ENCODE data around the gene UBR4.

Gene UBR4

DNA sequence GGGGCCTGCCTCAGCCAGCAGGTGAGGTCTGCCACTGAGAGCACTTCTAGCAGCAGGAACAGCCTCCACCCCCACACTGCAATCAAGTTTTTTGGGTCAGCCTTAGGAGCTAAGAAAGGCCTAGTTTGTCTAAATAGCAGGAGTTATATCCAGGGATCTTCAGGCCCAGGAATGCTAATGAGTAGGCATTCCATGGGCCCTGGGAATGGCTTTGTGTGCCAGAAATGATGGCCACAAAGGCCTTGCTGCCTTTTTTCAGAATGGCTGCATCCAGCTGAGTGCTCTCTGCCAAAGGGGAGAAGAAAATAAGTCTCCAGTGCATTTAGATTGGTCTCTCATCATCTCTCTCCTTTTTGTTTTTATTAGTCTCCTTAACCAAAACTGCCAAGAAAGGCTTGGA is 44.4 kb upstream of the UBR4 start:
- TF ChIP-seq, protein P1, sequence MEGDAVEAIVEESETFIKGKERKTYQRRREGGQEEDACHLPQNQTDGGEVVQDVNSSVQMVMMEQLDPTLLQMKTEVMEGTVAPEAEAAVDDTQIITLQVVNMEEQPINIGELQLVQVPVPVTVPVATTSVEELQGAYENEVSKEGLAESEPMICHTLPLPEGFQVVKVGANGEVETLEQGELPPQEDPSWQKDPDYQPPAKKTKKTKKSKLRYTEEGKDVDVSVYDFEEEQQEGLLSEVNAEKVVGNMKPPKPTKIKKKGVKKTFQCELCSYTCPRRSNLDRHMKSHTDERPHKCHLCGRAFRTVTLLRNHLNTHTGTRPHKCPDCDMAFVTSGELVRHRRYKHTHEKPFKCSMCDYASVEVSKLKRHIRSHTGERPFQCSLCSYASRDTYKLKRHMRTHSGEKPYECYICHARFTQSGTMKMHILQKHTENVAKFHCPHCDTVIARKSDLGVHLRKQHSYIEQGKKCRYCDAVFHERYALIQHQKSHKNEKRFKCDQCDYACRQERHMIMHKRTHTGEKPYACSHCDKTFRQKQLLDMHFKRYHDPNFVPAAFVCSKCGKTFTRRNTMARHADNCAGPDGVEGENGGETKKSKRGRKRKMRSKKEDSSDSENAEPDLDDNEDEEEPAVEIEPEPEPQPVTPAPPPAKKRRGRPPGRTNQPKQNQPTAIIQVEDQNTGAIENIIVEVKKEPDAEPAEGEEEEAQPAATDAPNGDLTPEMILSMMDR (IDR thresholded peaks at IDR 0.05): no peak
- Histone ChIP-seq H3K36me3 (ENCODE audit: control insufficient read depth, insufficient read depth, low read length) (no peaks in the 10 kb centered on the region), H3K9me3 (ENCODE audit: control insufficient read depth, low read length) (no peaks in the 10 kb centered on the region)

GRCh38 chr1:19251305-19252196 is 41.5 kb upstream of the UBR4 start, which contains the start of the genes EMC1 and MRTO4:
EMC1 (minus strand) TSS chr1:19251524; CDS start chr1:19251509, 15 bp downstream.
MRTO4 (plus strand) TSS chr1:19251805; CDS start chr1:19251836, 31 bp downstream.
- Histone ChIP-seq H3K4me1 (peaks cover 9% of the 10 kb centered on the region), H3K4me3 (ENCODE audit: low read depth, low read length) (peak within 1 kb of the TSS; percentile 76), H3K36me3 (ENCODE audit: control insufficient read depth, insufficient read depth, low read length) (no peaks in the 10 kb centered on the region), H2AFZ (peak within 1 kb of the TSS; percentile 94), H3K9ac (peak within 1 kb of the TSS; percentile 12), H3K4me2 (ENCODE audit: low read length) (peak within 1 kb of the TSS; percentile 59), H3K79me2 (peaks cover 15% of the 10 kb centered on the region), H3K27ac (peak within 1 kb of the TSS; percentile 88), H3K9me3 (ENCODE audit: control insufficient read depth, low read length) (no peaks in the 10 kb centered on the region), H3K27me3 (ENCODE audit: control insufficient read depth, insufficient read depth, low read length) (no peaks in the 10 kb centered on the region)
- TF ChIP-seq, protein P1 (IDR thresholded peaks at IDR 0.05): no peak

More for the DNA sequence above, 44.4 kb upstream of the UBR4 start:
- Histone ChIP-seq H2AFZ (no peak overlapping the region), H3K79me2 (peaks cover 15% of the 10 kb centered on the region), H3K4me2 (ENCODE audit: low read length) (no peak overlapping the region), H3K4me1 (peaks cover 13% of the 10 kb centered on the region), H3K27me3 (ENCODE audit: control insufficient read depth, insufficient read depth, low read length) (no peaks in the 10 kb centered on the region), H3K9ac (no peak overlapping the region), H3K27ac (no peak overlapping the region), H3K4me3 (ENCODE audit: low read depth, low read length) (no peak overlapping the region)

DNA sequence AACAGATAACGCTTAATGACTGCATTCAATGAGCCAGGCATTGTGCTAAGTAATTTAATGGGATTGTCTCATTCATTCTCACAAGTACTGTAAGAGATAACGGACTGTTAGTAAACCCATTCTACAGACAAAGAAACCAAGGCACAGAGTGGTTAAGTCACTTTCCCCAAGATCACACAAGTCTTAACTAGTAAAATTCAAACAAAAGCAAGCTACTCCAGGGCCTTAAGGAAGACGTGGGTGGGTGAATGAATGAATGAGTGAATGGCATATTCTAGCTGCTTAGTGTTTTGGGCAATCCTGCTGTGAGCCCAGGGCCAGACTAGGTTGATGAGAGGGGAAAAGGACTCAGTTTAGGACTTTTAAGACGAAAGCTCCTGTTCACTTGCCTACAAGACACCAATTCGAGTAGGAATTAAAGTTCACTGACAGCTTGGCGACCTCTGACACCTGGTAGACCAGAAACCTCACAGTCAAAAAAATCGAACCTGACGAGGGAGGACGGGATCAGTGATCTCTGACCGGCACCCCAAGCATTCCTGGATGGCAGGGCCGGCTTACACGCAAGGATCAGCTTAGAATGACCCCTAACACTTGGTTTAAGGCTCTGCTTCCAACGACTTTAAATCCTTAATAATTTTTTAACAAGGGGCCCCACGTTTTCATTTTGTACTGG is 40.7 kb upstream of the UBR4 start:
- Histone ChIP-seq H3K9ac (peak overlapping the region; percentile 12), H3K27ac (peak overlapping the region; percentile 88), H3K4me1 (peaks cover 9% of the 10 kb centered on the region), H2AFZ (peak overlapping the region; percentile 94), H3K4me3 (ENCODE audit: low read depth, low read length) (peak overlapping the region; percentile 76), H3K27me3 (ENCODE audit: control insufficient read depth, insufficient read depth, low read length) (no peaks in the 10 kb centered on the region), H3K4me2 (ENCODE audit: low read length) (peak overlapping the region; percentile 59), H3K36me3 (ENCODE audit: control insufficient read depth, insufficient read depth, low read length) (no peaks in the 10 kb centered on the region), H3K79me2 (peaks cover 15% of the 10 kb centered on the region), H3K9me3 (ENCODE audit: control insufficient read depth, low read length) (no peaks in the 10 kb centered on the region)
- TF ChIP-seq, protein P1 (IDR thresholded peaks at IDR 0.05): no peak

DNA sequence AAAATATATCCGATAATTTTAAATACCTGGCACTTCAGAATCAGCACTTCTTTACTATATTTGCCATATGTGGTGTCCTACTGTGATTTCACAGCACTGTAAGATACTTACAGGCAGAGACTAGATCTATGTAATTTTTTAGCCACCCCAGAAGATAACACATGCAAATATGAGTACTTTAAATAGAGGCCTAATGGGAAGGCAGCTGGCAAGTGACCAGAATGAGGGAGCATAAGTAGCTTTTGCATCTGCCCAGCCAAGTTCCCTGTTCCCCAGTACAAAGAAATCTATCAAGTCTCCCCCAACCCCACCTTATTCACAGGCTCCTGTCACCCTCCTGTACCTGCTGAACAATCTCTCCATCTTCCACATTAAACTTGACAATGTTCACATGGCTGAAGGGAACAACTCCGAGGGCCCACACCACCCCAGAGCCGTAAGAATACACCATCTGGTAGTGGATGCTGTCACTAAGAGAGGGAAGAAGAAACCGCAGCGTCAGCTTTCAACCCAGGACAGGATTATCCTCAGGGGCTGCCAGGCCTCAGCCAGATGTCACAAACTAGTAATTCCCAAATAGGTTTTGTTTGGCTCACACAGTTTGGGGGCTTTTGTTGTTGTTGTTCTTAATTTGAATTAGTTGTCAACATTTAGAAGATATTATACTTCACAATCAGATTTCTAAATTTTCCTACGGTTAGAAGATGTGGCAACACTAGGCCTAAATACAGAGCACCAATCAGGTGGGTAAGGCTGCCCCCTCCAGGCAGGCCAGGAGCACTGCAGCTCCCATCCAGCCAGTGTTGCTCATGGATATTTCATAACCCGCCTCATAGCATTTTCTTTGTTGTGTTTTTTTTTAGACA is 30.8 kb upstream of the UBR4 start:
- H3K4me2 ChIP-seq (ENCODE audit: low read length): no peak overlapping the region
- H3K27me3 ChIP-seq (ENCODE audit: control insufficient read depth, insufficient read depth, low read length): no peaks in the 10 kb centered on the region
- H3K27ac ChIP-seq: no peak overlapping the region
- H3K79me2 ChIP-seq: no peaks in the 10 kb centered on the region
- no peak overlapping the region for H3K9ac ChIP-seq
- no peaks in the 10 kb centered on the region for H3K36me3 ChIP-seq (ENCODE audit: control insufficient read depth, insufficient read depth, low read length)
- H2AFZ ChIP-seq: no peak overlapping the region
- TF ChIP-seq, protein P1 (IDR thresholded peaks at IDR 0.05): peak; percentile 82
- H3K9me3 ChIP-seq (ENCODE audit: control insufficient read depth, low read length): no peaks in the 10 kb centered on the region
- H3K4me1 ChIP-seq: no peaks in the 10 kb centered on the region
- no peak overlapping the region for H3K4me3 ChIP-seq (ENCODE audit: low read depth, low read length)
